Retinal pigment epithelial cell (primary cell): ENCODE measurements around the gene NDFIP2.

ENCODE experiments used
- DNase-seq: peaks from one replicate; pipeline ENCODE4 v3.0.0-alpha.2; 2010; ENCODE audit warnings: low read depth
- H3K4me3 ChIP-seq: 2 replicates; pipeline ENCODE4 v1.5.1; 2011; ENCODE audit warnings: mild to moderate bottlenecking, low read length, control low read depth, moderate library complexity
- CTCF ChIP-seq: conservative IDR thresholded peaks from 2 replicates; pipeline ENCODE4 v1.5.1; 2011; ENCODE audit warnings: low read depth, low read length, control low read depth, inconsistent platforms

NDFIP2 gene

GRCh38 chr13:79458436-79458835 is 22.5 kb upstream of the NDFIP2 start:
- no peak for TF ChIP-seq CTCF
- no peak overlapping the region for H3K4me3 ChIP-seq
- no peak for DNase-seq

- H3K4me3 ChIP-seq: no peak overlapping the region
- no peak for TF ChIP-seq CTCF
- DNase-seq: no peak
Measured at GRCh38 chr13:79459906-79460305, 21.0 kb upstream of the NDFIP2 start.

GRCh38 chr13:79462895-79463294 is 18.1 kb upstream of the NDFIP2 start:
- no peak for TF ChIP-seq CTCF
- H3K4me3 ChIP-seq: no peak overlapping the region
- DNase-seq: no peak

- TF ChIP-seq CTCF: no peak
- H3K4me3 ChIP-seq: no peak overlapping the region
- no peak for DNase-seq
Measured at GRCh38 chr13:79463604-79464003, 17.4 kb upstream of the NDFIP2 start.

- TF ChIP-seq CTCF: no peak
- no peak overlapping the region for H3K4me3 ChIP-seq
- DNase-seq: no peak
Measured at GRCh38 chr13:79466872-79467271, 14.1 kb upstream of the NDFIP2 start.

GRCh38 chr13:79468402-79468801 is 12.6 kb upstream of the NDFIP2 start:
- H3K4me3 ChIP-seq: no peak overlapping the region
- TF ChIP-seq CTCF: no peak
- DNase-seq: no peak

- no peak overlapping the region for H3K4me3 ChIP-seq
- no peak for TF ChIP-seq CTCF
- DNase-seq: no peak
Measured at GRCh38 chr13:79468819-79469218, 12.1 kb upstream of the NDFIP2 start.
